Thyroid gland (tissue), 4 donors: Measurements from ENCODE around the gene NPFF. TPM values are rescaled to one million over a fixed set of nuclear protein-coding genes. Genes with fewer than 3 reads are reported as not detected.

ENCODE experiments used
- DNase-seq, 2 donors: peaks; one replicate each; pipeline ENCODE4 v3.0.0-alpha.2; 2019
- H3K27ac ChIP-seq, 3 donors: fragments of 200-600 bp; sonication (generic); 1 replicate in 2 of 3; 2 replicates in 1 of 3; pipeline ENCODE4 v1.5.1; 2016 to 2019; ENCODE audit warnings: mild to moderate bottlenecking in 1 of 3, moderate library complexity in 1 of 3
- H3K27me3 ChIP-seq: fragments of 200-600 bp; sonication (generic); one replicate; pipeline ENCODE4 v1.5.1; 2019
- H3K36me3 ChIP-seq, 2 donors: fragments of 200-600 bp; sonication (generic); one replicate each; pipeline ENCODE4 v1.5.1; 2016 to 2019
- H3K4me1 ChIP-seq, 2 donors: fragments of 200-600 bp; sonication (generic); one replicate each; pipeline ENCODE4 v1.5.1; 2017 to 2019
- H3K4me3 ChIP-seq, 3 donors: fragments of 200-600 bp; sonication (generic); replicated peaks in 1 of 3; 1 replicate in 2 of 3; 2 replicates in 1 of 3; pipeline ENCODE4 v1.5.1; 2016; ENCODE audit warnings: mild to moderate bottlenecking in 1 of 3
- H3K9me3 ChIP-seq: fragments of 200-600 bp; sonication (generic); one replicate; pipeline ENCODE4 v1.5.1; 2017
- POLR2A ChIP-seq, 2 donors: fragments of 450-650 bp; IDR thresholded peaks; one replicate each; pipeline ENCODE4 v1.6.1; 2017; ENCODE audit warnings: antibody characterized with exemption in 2 of 2, mild to moderate bottlenecking in 2 of 2, moderate library complexity in 1 of 2
- WGBS, 2 donors: methylation state at CpG; one replicate each; pipeline ENCODE4 v1.1.5; 2017; 5-methylcytosine and 5-hydroxymethylcytosine counted together
- intact Hi-C: fragments of 100-400 bp; cut with DNase I; formaldehyde crosslinking; loops from one replicate; pipeline ENCODE4 v1.15.1; 2023
- total RNA-seq, 4 donors: library from RNA; depleted of rRNA; stranded (reverse); fragments of >200 nt; gene quantifications; one replicate each; pipeline ENCODE4 v1.2.3, GENCODE V29; 2016
- TF ChIP-seq, protein P1 (sequence below), 6 experiments: fragments of 200-600 bp in 3 of 6; fragments of 450-650 bp in 3 of 6; sonication (generic) in 3 of 6; IDR thresholded peaks; one replicate each; pipeline ENCODE4 v1.5.1; 2016 to 2019; ENCODE audit warnings: antibody characterized with exemption in 6 of 6, mild to moderate bottlenecking in 2 of 6, inconsistent platforms in 1 of 6, moderate library complexity in 1 of 6

The NPFF gene
- total RNA-seq, 4 donors from 2014 or later = not detected

DNA sequence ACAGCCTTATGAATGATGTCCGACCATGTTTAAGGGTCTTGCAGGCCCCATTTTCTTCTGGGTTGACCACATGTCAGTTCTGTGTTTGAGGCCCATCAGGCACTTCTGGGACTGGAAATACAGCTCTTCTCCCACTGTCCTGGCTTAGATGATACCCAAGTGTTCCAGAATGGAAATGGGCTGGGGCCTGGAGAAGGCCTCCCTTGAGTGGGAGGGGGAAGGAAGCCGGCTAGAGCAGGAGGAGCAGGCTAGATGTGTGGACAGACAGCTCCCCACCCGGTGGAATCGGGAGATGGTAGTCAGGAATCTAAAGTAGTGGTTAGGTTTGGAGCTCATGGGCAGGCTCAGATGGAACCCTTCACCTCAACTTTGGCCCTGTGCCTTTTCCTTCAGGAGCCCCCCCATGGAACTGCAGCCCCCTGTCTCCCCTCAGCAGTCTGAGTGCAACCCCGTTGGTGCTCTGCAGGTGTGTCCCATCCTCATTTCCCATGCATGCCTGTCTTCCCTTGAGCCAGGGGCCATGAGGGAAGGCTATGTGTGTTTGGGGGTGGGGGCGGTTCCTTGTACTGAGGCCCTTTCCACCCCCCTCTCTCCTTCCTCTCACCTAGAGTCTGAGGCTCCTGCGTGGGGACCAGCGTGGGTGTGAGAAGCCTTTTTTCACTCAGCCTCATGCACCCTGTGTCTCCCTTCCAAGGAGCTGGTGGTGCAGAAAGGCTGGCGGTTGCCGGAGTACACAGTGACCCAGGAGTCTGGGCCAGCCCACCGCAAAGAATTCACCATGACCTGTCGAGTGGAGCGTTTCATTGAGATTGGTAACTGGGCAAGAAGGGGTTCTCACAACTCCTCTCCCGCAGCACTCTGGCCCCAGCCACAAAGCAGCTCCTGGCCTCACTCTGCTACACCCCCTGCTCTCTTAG is 3.0 kb downstream of the NPFF start:
- H3K27ac ChIP-seq = no peak overlapping the region
- DNase-seq = no peak
- WGBS, 2 donors = 60 to 81% methylated on average over 8 to 14 of the region's 14 CpGs
- no peaks in the 10 kb centered on the region for H3K27me3 ChIP-seq
- peaks cover 10 to 35% of the 10 kb centered on the region in 2 donors for H3K4me1 ChIP-seq
- TF ChIP-seq, protein P1, sequence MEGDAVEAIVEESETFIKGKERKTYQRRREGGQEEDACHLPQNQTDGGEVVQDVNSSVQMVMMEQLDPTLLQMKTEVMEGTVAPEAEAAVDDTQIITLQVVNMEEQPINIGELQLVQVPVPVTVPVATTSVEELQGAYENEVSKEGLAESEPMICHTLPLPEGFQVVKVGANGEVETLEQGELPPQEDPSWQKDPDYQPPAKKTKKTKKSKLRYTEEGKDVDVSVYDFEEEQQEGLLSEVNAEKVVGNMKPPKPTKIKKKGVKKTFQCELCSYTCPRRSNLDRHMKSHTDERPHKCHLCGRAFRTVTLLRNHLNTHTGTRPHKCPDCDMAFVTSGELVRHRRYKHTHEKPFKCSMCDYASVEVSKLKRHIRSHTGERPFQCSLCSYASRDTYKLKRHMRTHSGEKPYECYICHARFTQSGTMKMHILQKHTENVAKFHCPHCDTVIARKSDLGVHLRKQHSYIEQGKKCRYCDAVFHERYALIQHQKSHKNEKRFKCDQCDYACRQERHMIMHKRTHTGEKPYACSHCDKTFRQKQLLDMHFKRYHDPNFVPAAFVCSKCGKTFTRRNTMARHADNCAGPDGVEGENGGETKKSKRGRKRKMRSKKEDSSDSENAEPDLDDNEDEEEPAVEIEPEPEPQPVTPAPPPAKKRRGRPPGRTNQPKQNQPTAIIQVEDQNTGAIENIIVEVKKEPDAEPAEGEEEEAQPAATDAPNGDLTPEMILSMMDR (IDR thresholded peaks at IDR 0.05) = no peak
- TF ChIP-seq POLR2A (IDR thresholded peaks at IDR 0.05) = no peak
- H3K9me3 ChIP-seq = no peaks in the 10 kb centered on the region
- peaks cover 12 to 22% of the 10 kb centered on the region in 2 donors for H3K36me3 ChIP-seq
- intact Hi-C loops = loop anchor here (10.0 kb wide), 1 partner anchor 179 kb away; the partner anchor contains the start of gene AAAS
- no peak overlapping the region for H3K4me3 ChIP-seq

DNA sequence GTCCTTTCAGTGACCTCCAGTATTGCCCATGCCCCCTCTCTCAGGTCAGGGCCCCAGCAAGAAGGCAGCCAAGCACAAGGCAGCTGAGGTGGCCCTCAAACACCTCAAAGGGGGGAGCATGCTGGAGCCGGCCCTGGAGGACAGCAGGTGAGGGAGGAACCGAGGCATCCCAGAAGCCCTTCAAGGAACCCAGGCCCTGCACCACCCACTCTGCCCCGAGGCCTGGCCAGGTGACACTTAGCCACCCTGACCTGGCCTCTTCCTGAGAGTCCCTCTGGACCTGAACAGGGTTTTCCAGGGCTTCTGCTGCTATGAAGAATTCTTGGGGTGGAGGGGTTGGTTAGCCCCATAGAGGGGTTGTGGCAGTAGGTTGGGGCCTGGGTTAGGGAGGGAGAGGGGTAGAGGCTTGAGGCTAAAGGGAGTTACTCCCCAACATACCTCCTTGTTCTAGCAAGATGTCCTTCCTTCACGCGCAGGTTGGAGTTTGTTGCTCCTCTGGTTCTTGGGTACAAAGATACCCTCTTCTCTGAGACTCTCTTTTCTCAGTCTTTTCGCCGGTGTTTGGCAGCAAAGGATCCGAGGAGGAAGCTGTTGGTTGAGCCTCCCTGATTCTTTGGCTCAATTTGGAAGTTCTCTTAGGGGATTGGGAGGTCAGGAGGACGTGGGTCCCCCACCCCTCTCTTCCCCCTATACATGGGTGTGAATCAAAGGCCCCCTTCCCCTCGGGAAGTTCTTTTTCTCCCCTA is 4.1 kb downstream of the NPFF start:
- Histone ChIP-seq H3K36me3 (peaks cover 12 to 22% of the 10 kb centered on the region in 2 donors), H3K4me1 (peaks cover 10 to 36% of the 10 kb centered on the region in 2 donors), H3K9me3 (no peaks in the 10 kb centered on the region), H3K4me3 (no peak overlapping the region), H3K27ac (peak overlapping the region in 2 of 3 donors; percentile 47 to 91), H3K27me3 (no peaks in the 10 kb centered on the region)
- no peak for DNase-seq
- intact Hi-C loops = loop anchor here (10.0 kb wide), 1 partner anchor 178 kb away; the partner anchor contains the start of gene AAAS
- TF ChIP-seq POLR2A (IDR thresholded peaks at IDR 0.05) = no peak
- TF ChIP-seq, protein P1 (IDR thresholded peaks at IDR 0.05) = no peak
- 83 to 90% methylated on average over 7 to 10 of the region's 10 CpGs for WGBS, 2 donors

DNA sequence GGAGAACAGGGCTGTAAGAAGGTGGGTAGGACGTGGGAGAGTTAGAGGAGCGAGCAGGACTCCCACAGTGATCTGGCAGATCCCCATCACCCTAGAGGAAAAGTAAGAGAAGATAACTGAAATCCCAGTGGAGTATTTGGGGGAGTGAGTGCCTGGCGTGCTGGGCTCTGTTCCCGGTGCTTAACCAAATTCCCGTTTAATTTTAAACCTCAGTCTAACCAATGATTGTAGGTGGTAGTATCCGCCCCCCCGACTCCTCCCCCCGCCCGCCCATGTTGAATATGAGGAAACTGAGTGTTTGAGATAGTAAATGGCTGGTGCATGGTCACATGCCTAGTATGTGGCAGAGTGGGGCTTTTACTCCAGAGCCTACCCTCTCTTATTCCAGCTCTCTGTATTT is 5.0 kb downstream of the NPFF start:
- Histone ChIP-seq H3K27ac (peak overlapping the region; percentile 91 to 99 (median 97)), H3K9me3 (no peaks in the 10 kb centered on the region), H3K36me3 (peaks cover 10 to 22% of the 10 kb centered on the region in 2 donors), H3K4me1 (peaks cover 10 to 36% of the 10 kb centered on the region in 2 donors), H3K27me3 (no peaks in the 10 kb centered on the region), H3K4me3 (no peak overlapping the region)
- DNase-seq = no peak
- 65 to 83% methylated on average over 9 of the region's 9 CpGs for WGBS, 2 donors
- TF ChIP-seq, protein P1 (IDR thresholded peaks at IDR 0.05) = no peak
- TF ChIP-seq POLR2A (IDR thresholded peaks at IDR 0.05) = no peak
- intact Hi-C loops = loop anchor here (10.0 kb wide), 1 partner anchor 178 kb away; the partner anchor contains the start of gene AAAS

DNA sequence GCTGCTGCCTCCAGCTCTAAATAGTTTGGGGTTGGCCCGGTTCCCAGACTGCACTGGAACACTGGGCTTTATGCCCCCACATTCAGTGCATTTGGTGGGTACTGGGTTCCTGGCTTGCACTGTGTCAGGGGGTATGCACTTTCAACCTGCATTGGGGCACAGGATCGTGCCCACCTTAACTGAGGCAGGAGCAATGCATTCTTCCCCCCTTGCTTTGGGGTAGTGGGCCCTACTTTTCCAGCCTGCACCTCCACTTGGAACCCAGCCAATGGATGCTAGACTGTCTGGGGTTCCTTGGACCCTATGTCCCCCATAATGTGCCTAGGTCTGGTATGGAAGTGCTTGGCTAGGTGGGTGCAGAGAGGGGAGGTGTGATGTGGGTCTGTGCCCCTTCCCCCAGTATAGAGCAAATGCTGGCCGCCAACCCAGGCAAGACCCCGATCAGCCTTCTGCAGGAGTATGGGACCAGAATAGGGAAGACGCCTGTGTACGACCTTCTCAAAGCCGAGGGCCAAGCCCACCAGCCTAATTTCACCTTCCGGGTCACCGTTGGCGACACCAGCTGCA is 5.6 kb downstream of the NPFF start:
- WGBS, 2 donors = 63 to 71% methylated on average over 8 to 10 of the region's 10 CpGs
- H3K27ac ChIP-seq = peak overlapping the region; percentile 91 to 99 (median 97)
- TF ChIP-seq, protein P1 (IDR thresholded peaks at IDR 0.05) = no peak
- no peak for TF ChIP-seq POLR2A (IDR thresholded peaks at IDR 0.05)
- no peak for DNase-seq
- intact Hi-C loops = loop anchor here (10.0 kb wide), 1 partner anchor 177 kb away; the partner anchor contains the start of gene AAAS
- H3K27me3 ChIP-seq = no peaks in the 10 kb centered on the region
- H3K36me3 ChIP-seq = peaks cover 4 to 19% of the 10 kb centered on the region in 2 donors
- H3K4me3 ChIP-seq = peak overlapping the region in 2 of 3 donors; percentile 29 to 59
- H3K4me1 ChIP-seq = peaks cover 10 to 36% of the 10 kb centered on the region in 2 donors
- H3K9me3 ChIP-seq = no peaks in the 10 kb centered on the region
